GM23338 (cell line): ENCODE results near the gene SMARCA2. TPM values are rescaled to one million over a fixed set of nuclear protein-coding genes. Genes with fewer than 3 reads are reported as not detected.

Experiments used
- ATAC-seq: fragments of 200-7000 bp; cut with Tn5 transposase; 3 replicates; pipeline ENCODE4 v1.9.1; 2020
- DNase-seq: peaks from one replicate; pipeline ENCODE4 v3.0.0-alpha.2; 2015; ENCODE audit warnings: low spot score
- H2AFZ ChIP-seq: fragments of 200-600 bp; sonication (generic); 2 replicates; pipeline ENCODE4 v1.8.0; 2016; ENCODE audit warnings: antibody characterized with exemption, mild to moderate bottlenecking, moderate library complexity
- H3F3A ChIP-seq: fragments of 200-600 bp; sonication (generic); replicated peaks from 2 replicates; pipeline ENCODE4 v1.8.0; 2017; ENCODE audit warnings: antibody characterized with exemption, mixed run types, low read depth
- H3K27ac ChIP-seq: fragments of 200-600 bp; sonication (generic); 2 replicates; pipeline ENCODE4 v1.6.1; 2016; ENCODE audit warnings: low read depth
- H3K27me3 ChIP-seq: fragments of 200-600 bp; sonication (generic); 2 replicates; pipeline ENCODE4 v1.8.0; 2016; ENCODE audit warnings: mild to moderate bottlenecking, mixed run types, moderate library complexity; ENCODE audit not compliant: insufficient read depth
- H3K36me3 ChIP-seq: fragments of 200-600 bp; sonication (generic); 2 replicates; pipeline ENCODE4 v1.8.0; 2016; ENCODE audit warnings: mild to moderate bottlenecking; ENCODE audit not compliant: insufficient read depth
- H3K4me1 ChIP-seq: fragments of 200-600 bp; sonication (generic); 2 replicates; pipeline ENCODE4 v1.8.0; 2016; ENCODE audit warnings: mild to moderate bottlenecking, moderate library complexity; ENCODE audit not compliant: insufficient read depth
- H3K4me2 ChIP-seq: fragments of 200-600 bp; sonication (generic); 2 replicates; pipeline ENCODE4 v1.7.1; 2017; ENCODE audit warnings: mixed run types
- H3K4me3 ChIP-seq: fragments of 200-600 bp; sonication (generic); 2 replicates; pipeline ENCODE4 v1.6.1; 2016; ENCODE audit warnings: mixed run types
- H3K79me2 ChIP-seq: fragments of 200-600 bp; sonication (generic); replicated peaks from 2 replicates; pipeline ENCODE4 v1.8.0; 2017; ENCODE audit warnings: mild to moderate bottlenecking; ENCODE audit not compliant: insufficient read depth
- H3K9me2 ChIP-seq: fragments of 200-600 bp; sonication (generic); 2 replicates; pipeline ENCODE4 v1.8.0; 2017; ENCODE audit not compliant: insufficient read depth
- H4K20me1 ChIP-seq: fragments of 200-600 bp; sonication (generic); replicated peaks from 2 replicates; pipeline ENCODE4 v1.8.0; 2017; ENCODE audit warnings: mild to moderate bottlenecking; ENCODE audit not compliant: insufficient read depth
- H3K27ac Mint-ChIP-seq: 2 replicates; pipeline ENCODE4 v1.8.0; 2020; ENCODE audit warnings: inconsistent platforms, mild to moderate bottlenecking, moderate library complexity, mixed read lengths
- H3K27me3 Mint-ChIP-seq: 3 replicates; pipeline ENCODE4 v1.8.0; 2022; ENCODE audit warnings: low read depth, mild to moderate bottlenecking, moderate library complexity, mixed read lengths, inconsistent platforms; ENCODE audit not compliant: insufficient read depth, poor library complexity
- H3K36me3 Mint-ChIP-seq: 3 replicates; pipeline ENCODE4 v1.8.0; 2021; ENCODE audit warnings: low read depth, mild to moderate bottlenecking, inconsistent platforms, moderate library complexity, mixed read lengths
- H3K4me1 Mint-ChIP-seq: 3 replicates; pipeline ENCODE4 v1.8.0; 2020; ENCODE audit warnings: mild to moderate bottlenecking, inconsistent platforms, mixed read lengths
- H3K4me3 Mint-ChIP-seq: 3 replicates; pipeline ENCODE4 v1.8.0; 2021; ENCODE audit warnings: moderate library complexity, mild to moderate bottlenecking, inconsistent platforms, mixed read lengths
- H3K9me3 Mint-ChIP-seq: 3 replicates; pipeline ENCODE4 v1.8.0; 2020; ENCODE audit warnings: moderate library complexity, mild to moderate bottlenecking, inconsistent platforms, mixed read lengths
- CREB1 ChIP-seq: fragments of 250-450 bp; sonication (Bioruptor Pico); IDR thresholded peaks from 2 replicates; pipeline ENCODE4 v1.5.0; 2020; ENCODE audit warnings: low read depth, mild to moderate bottlenecking, moderate library complexity
- EZH2 ChIP-seq: fragments of 200-600 bp; sonication (generic); IDR thresholded peaks from one replicate; pipeline ENCODE4 v1.8.0; 2017; ENCODE audit warnings: antibody characterized with exemption, mild to moderate bottlenecking, low read depth; ENCODE audit not compliant: unreplicated experiment
- EZH2phosphoT487 ChIP-seq: fragments of 200-600 bp; sonication (generic); IDR thresholded peaks from one replicate; pipeline ENCODE4 v1.8.1; 2018; ENCODE audit warnings: antibody characterized with exemption; ENCODE audit not compliant: unreplicated experiment
- JUNB ChIP-seq: IDR thresholded peaks from one replicate; pipeline ENCODE4 v1.6.1; 2016; ENCODE audit warnings: antibody characterized with exemption; ENCODE audit not compliant: unreplicated experiment
- NANOG ChIP-seq: IDR thresholded peaks from 2 replicates; pipeline ENCODE4 v1.6.1; 2016; ENCODE audit warnings: antibody characterized with exemption, borderline replicate concordance
- POLR2AphosphoS5 ChIP-seq: IDR thresholded peaks from 2 replicates; pipeline ENCODE4 v1.6.1; 2016; ENCODE audit warnings: antibody characterized with exemption, low read depth
- STAT1 ChIP-seq: IDR thresholded peaks from one replicate; pipeline ENCODE4 v1.6.1; 2016; ENCODE audit warnings: antibody characterized with exemption; ENCODE audit not compliant: unreplicated experiment
- ZNF114 ChIP-seq: fragments of 250-450 bp; sonication (Bioruptor Pico); IDR thresholded peaks from 2 replicates; pipeline ENCODE4 v1.5.0; 2020; ENCODE audit warnings: mild to moderate bottlenecking, moderate library complexity
- ZNF331 ChIP-seq: fragments of 250-450 bp; sonication (Bioruptor Pico); IDR thresholded peaks from 2 replicates; pipeline ENCODE4 v1.5.0; 2020; ENCODE audit warnings: low read depth, mild to moderate bottlenecking, moderate library complexity
- polyA plus RNA-seq: library from polyadenylated mRNA; unstranded; fragments of >200 nt; fragmentation: Nextera tagmentation; extraction: Ambion mirVana; gene quantifications from 2 replicates; pipeline ENCODE4 v1.2.1, GENCODE V29; 2016
- total RNA-seq: library from RNA; depleted of rRNA; stranded (reverse); fragments of >200 nt; shearing (Covaris generic); gene quantifications from 2 replicates; pipeline ENCODE4 v1.2.3, GENCODE V29; 2014
- TF ChIP-seq, protein P1 (sequence below): fragments of 250-450 bp; sonication (Bioruptor Pico); IDR thresholded peaks from 2 replicates; pipeline ENCODE4 v1.5.0; 2020; ENCODE audit warnings: mild to moderate bottlenecking, moderate library complexity
- TF ChIP-seq, protein P2 (sequence below): IDR thresholded peaks from one replicate; pipeline ENCODE4 v1.6.1; 2018; ENCODE audit warnings: antibody characterized with exemption; ENCODE audit not compliant: unreplicated experiment
- TF ChIP-seq, protein P3 (sequence below), 2 experiments: fragments of 200-600 bp in 1 of 2; sonication (generic) in 1 of 2; conservative IDR thresholded peaks; 2 replicates each; pipeline versions ENCODE4 v1.5.1 to v1.6.1; 2016 to 2017; ENCODE audit warnings: antibody characterized with exemption in 2 of 2, low read depth in 2 of 2, mild to moderate bottlenecking in 2 of 2, moderate library complexity in 1 of 2
- TF ChIP-seq, protein P4 (sequence below): IDR thresholded peaks from 2 replicates; pipeline ENCODE4 v1.6.1; 2016; ENCODE audit warnings: antibody characterized with exemption

The SMARCA2 gene
- total and polyA plus RNA-seq, 2 experiments from 2014 or later, result 21.7 to 21.9 TPM

DNA sequence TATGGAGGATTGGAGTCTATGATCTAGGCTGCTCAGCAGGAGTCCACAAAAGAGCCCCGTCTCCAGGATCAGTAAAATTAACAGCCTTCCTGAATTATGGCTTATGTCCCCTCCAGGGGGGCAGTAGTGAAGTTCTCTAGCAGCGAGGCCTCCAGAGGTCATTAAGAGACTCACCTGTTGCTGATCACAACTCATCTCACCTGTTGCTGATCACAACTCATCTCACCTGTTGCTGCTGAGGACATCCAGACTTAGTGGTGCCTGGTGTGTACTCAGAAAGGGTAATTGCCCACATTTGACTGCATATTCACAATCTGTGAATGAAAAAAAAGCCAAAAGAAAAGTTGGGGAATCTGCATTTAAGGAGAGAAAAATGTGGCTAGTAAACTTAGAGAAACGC lies 129.5 kb downstream of the SMARCA2 start:
- H3K9me2 ChIP-seq, result 0 out of 2 replicates have a peak, but pooled peaks cover 5% of the 10 kb centered on the region
- no peaks in the 10 kb centered on the region for H3F3A ChIP-seq
- TF ChIP-seq ZNF331 (CRISPR knock-in tag) (no peak), POLR2AphosphoS5 (no peak), NANOG (no peak), CREB1 (CRISPR knock-in tag) (no peak), JUNB (no peak), EZH2 (no peak), ZNF114 (CRISPR knock-in tag) (no peak), EZH2phosphoT487 (no peak), STAT1 (no peak)
- TF ChIP-seq, protein P1, sequence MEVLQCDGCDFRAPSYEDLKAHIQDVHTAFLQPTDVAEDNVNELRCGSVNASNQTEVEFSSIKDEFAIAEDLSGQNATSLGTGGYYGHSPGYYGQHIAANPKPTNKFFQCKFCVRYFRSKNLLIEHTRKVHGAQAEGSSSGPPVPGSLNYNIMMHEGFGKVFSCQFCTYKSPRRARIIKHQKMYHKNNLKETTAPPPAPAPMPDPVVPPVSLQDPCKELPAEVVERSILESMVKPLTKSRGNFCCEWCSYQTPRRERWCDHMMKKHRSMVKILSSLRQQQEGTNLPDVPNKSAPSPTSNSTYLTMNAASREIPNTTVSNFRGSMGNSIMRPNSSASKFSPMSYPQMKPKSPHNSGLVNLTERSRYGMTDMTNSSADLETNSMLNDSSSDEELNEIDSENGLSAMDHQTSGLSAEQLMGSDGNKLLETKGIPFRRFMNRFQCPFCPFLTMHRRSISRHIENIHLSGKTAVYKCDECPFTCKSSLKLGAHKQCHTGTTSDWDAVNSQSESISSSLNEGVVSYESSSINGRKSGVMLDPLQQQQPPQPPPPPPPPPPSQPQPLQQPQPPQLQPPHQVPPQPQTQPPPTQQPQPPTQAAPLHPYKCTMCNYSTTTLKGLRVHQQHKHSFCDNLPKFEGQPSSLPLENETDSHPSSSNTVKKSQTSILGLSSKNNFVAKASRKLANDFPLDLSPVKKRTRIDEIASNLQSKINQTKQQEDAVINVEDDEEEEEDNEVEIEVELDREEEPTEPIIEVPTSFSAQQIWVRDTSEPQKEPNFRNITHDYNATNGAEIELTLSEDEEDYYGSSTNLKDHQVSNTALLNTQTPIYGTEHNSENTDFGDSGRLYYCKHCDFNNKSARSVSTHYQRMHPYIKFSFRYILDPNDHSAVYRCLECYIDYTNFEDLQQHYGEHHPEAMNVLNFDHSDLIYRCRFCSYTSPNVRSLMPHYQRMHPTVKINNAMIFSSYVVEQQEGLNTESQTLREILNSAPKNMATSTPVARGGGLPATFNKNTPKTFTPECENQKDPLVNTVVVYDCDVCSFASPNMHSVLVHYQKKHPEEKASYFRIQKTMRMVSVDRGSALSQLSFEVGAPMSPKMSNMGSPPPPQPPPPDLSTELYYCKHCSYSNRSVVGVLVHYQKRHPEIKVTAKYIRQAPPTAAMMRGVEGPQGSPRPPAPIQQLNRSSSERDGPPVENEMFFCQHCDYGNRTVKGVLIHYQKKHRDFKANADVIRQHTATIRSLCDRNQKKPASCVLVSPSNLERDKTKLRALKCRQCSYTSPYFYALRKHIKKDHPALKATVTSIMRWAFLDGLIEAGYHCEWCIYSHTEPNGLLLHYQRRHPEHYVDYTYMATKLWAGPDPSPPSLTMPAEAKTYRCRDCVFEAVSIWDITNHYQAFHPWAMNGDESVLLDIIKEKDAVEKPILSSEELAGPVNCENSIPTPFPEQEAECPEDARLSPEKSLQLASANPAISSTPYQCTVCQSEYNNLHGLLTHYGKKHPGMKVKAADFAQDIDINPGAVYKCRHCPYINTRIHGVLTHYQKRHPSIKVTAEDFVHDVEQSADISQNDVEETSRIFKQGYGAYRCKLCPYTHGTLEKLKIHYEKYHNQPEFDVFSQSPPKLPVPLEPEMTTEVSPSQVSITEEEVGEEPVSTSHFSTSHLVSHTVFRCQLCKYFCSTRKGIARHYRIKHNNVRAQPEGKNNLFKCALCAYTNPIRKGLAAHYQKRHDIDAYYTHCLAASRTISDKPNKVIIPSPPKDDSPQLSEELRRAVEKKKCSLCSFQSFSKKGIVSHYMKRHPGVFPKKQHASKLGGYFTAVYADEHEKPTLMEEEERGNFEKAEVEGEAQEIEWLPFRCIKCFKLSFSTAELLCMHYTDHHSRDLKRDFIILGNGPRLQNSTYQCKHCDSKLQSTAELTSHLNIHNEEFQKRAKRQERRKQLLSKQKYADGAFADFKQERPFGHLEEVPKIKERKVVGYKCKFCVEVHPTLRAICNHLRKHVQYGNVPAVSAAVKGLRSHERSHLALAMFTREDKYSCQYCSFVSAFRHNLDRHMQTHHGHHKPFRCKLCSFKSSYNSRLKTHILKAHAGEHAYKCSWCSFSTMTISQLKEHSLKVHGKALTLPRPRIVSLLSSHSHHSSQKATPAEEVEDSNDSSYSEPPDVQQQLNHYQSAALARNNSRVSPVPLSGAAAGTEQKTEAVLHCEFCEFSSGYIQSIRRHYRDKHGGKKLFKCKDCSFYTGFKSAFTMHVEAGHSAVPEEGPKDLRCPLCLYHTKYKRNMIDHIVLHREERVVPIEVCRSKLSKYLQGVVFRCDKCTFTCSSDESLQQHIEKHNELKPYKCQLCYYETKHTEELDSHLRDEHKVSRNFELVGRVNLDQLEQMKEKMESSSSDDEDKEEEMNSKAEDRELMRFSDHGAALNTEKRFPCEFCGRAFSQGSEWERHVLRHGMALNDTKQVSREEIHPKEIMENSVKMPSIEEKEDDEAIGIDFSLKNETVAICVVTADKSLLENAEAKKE (CRISPR knock-in tag), result no peak
- TF ChIP-seq, protein P2, sequence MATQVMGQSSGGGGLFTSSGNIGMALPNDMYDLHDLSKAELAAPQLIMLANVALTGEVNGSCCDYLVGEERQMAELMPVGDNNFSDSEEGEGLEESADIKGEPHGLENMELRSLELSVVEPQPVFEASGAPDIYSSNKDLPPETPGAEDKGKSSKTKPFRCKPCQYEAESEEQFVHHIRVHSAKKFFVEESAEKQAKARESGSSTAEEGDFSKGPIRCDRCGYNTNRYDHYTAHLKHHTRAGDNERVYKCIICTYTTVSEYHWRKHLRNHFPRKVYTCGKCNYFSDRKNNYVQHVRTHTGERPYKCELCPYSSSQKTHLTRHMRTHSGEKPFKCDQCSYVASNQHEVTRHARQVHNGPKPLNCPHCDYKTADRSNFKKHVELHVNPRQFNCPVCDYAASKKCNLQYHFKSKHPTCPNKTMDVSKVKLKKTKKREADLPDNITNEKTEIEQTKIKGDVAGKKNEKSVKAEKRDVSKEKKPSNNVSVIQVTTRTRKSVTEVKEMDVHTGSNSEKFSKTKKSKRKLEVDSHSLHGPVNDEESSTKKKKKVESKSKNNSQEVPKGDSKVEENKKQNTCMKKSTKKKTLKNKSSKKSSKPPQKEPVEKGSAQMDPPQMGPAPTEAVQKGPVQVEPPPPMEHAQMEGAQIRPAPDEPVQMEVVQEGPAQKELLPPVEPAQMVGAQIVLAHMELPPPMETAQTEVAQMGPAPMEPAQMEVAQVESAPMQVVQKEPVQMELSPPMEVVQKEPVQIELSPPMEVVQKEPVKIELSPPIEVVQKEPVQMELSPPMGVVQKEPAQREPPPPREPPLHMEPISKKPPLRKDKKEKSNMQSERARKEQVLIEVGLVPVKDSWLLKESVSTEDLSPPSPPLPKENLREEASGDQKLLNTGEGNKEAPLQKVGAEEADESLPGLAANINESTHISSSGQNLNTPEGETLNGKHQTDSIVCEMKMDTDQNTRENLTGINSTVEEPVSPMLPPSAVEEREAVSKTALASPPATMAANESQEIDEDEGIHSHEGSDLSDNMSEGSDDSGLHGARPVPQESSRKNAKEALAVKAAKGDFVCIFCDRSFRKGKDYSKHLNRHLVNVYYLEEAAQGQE, result no peak
- TF ChIP-seq, protein P3, sequence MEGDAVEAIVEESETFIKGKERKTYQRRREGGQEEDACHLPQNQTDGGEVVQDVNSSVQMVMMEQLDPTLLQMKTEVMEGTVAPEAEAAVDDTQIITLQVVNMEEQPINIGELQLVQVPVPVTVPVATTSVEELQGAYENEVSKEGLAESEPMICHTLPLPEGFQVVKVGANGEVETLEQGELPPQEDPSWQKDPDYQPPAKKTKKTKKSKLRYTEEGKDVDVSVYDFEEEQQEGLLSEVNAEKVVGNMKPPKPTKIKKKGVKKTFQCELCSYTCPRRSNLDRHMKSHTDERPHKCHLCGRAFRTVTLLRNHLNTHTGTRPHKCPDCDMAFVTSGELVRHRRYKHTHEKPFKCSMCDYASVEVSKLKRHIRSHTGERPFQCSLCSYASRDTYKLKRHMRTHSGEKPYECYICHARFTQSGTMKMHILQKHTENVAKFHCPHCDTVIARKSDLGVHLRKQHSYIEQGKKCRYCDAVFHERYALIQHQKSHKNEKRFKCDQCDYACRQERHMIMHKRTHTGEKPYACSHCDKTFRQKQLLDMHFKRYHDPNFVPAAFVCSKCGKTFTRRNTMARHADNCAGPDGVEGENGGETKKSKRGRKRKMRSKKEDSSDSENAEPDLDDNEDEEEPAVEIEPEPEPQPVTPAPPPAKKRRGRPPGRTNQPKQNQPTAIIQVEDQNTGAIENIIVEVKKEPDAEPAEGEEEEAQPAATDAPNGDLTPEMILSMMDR (conservative IDR thresholded peaks at IDR 0.05; ENCODE audit: low read depth in 2 of 2), result no peak
- TF ChIP-seq, protein P4, sequence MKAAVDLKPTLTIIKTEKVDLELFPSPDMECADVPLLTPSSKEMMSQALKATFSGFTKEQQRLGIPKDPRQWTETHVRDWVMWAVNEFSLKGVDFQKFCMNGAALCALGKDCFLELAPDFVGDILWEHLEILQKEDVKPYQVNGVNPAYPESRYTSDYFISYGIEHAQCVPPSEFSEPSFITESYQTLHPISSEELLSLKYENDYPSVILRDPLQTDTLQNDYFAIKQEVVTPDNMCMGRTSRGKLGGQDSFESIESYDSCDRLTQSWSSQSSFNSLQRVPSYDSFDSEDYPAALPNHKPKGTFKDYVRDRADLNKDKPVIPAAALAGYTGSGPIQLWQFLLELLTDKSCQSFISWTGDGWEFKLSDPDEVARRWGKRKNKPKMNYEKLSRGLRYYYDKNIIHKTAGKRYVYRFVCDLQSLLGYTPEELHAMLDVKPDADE, result no peak
- peaks cover 5% of the 10 kb centered on the region for H3K36me3 Mint-ChIP-seq
- H3K4me1 Mint-ChIP-seq, result peaks cover 14% of the 10 kb centered on the region
- no peak overlapping the region for H2AFZ ChIP-seq
- H3K36me3 ChIP-seq, result no peaks in the 10 kb centered on the region
- H3K4me1 ChIP-seq, result 0 out of 2 replicates have a peak, but pooled peaks cover 3% of the 10 kb centered on the region
- no peaks in the 10 kb centered on the region for H3K27me3 Mint-ChIP-seq
- peaks cover 4% of the 10 kb centered on the region; the same call in 1 of the 3 replicates for H3K9me3 Mint-ChIP-seq
- no peaks in the 10 kb centered on the region for H3K79me2 ChIP-seq
- no peaks in the 10 kb centered on the region for H4K20me1 ChIP-seq
- H3K27ac Mint-ChIP-seq, result no peak overlapping the region
- no peak for DNase-seq
- no peak overlapping the region for H3K4me2 ChIP-seq
- no peaks in the 10 kb centered on the region for H3K27me3 ChIP-seq
- H3K4me3 Mint-ChIP-seq, result no peak overlapping the region
- ATAC-seq, result no peak
- H3K27ac ChIP-seq, result no peak overlapping the region
- H3K4me3 ChIP-seq, result no peak overlapping the region
